ENCODE results near the gene DNAH8.

Gene DNAH8

GRCh38 chr6:38808039-38808438 is 92.9 kb downstream of the DNAH8 start:
- H3K4me3 ChIP-seq (ENCODE audit: low read depth, low read length) = no peak overlapping the region
- DNase-seq (ENCODE audit: low read depth) = no peak
- TF ChIP-seq CTCF (IDR thresholded peaks at IDR 0.05; ENCODE audit: control insufficient read depth, extremely low read depth, insufficient read depth) = no peak

GRCh38 chr6:38813041-38813823 is 98.1 kb downstream of the DNAH8 start:
- no peak for TF ChIP-seq CTCF (IDR thresholded peaks at IDR 0.05; ENCODE audit: control insufficient read depth, extremely low read depth, insufficient read depth)
- H3K4me3 ChIP-seq (ENCODE audit: low read depth, low read length) = no peak overlapping the region
- DNase-seq (ENCODE audit: low read depth) = peak; percentile 97

GRCh38 chr6:38814761-38815160 is 99.7 kb downstream of the DNAH8 start:
- TF ChIP-seq CTCF (IDR thresholded peaks at IDR 0.05; ENCODE audit: control insufficient read depth, extremely low read depth, insufficient read depth) = no peak
- DNase-seq (ENCODE audit: low read depth) = no peak
- H3K4me3 ChIP-seq (ENCODE audit: low read depth, low read length) = no peak overlapping the region

GRCh38 chr6:38815250-38815649 is 100.1 kb downstream of the DNAH8 start:
- TF ChIP-seq CTCF (IDR thresholded peaks at IDR 0.05; ENCODE audit: control insufficient read depth, extremely low read depth, insufficient read depth) = no peak
- H3K4me3 ChIP-seq (ENCODE audit: low read depth, low read length) = no peak overlapping the region
- DNase-seq (ENCODE audit: low read depth) = no peak

- no peak overlapping the region for H3K4me3 ChIP-seq (ENCODE audit: low read depth, low read length)
- no peak for DNase-seq (ENCODE audit: low read depth)
- TF ChIP-seq CTCF (IDR thresholded peaks at IDR 0.05; ENCODE audit: control insufficient read depth, extremely low read depth, insufficient read depth) = no peak
Observed at GRCh38 chr6:38818691-38819090, 103.6 kb downstream of the DNAH8 start.

- DNase-seq (ENCODE audit: low read depth) = no peak
- TF ChIP-seq CTCF (IDR thresholded peaks at IDR 0.05; ENCODE audit: control insufficient read depth, extremely low read depth, insufficient read depth) = no peak
- H3K4me3 ChIP-seq (ENCODE audit: low read depth, low read length) = no peak overlapping the region
Observed at GRCh38 chr6:38822963-38823362, 107.9 kb downstream of the DNAH8 start.

Measured in LNCaP clone FGC (cell line).